Uterus (tissue), 4 donors: ENCODE data around the gene TTI1. TPM values are rescaled to one million over a fixed set of nuclear protein-coding genes. Genes with fewer than 3 reads are reported as not detected.

Source experiments
- DNase-seq, 2 donors: peaks; one replicate each; pipeline ENCODE4 v3.0.0-alpha.2; 2019 to 2020
- H3K27ac ChIP-seq, 2 donors: fragments of 200-600 bp; sonication (generic); 1 replicate in 1 of 2; 2 replicates in 1 of 2; pipeline ENCODE4 v1.5.1; 2016 to 2018
- H3K27me3 ChIP-seq, 2 donors: fragments of 200-600 bp; sonication (generic); one replicate each; pipeline ENCODE4 v1.5.1; 2018 to 2019; ENCODE audit warnings: control low read depth in 1 of 2
- H3K36me3 ChIP-seq, 2 donors: fragments of 200-600 bp; sonication (generic); one replicate each; pipeline ENCODE4 v1.5.1; 2019; ENCODE audit warnings: control low read depth in 1 of 2
- H3K4me1 ChIP-seq, 2 donors: fragments of 200-600 bp; sonication (generic); one replicate each; pipeline ENCODE4 v1.5.1; 2018 to 2019; ENCODE audit warnings: control low read depth in 1 of 2
- H3K4me3 ChIP-seq, 2 donors: fragments of 200-600 bp; sonication (generic); 1 replicate in 1 of 2; 2 replicates in 1 of 2; pipeline ENCODE4 v1.5.1; 2018 to 2019; ENCODE audit warnings: mild to moderate bottlenecking in 1 of 2
- H3K9me3 ChIP-seq, 2 donors: fragments of 200-600 bp; sonication (generic); one replicate each; pipeline ENCODE4 v1.5.1; 2019; ENCODE audit warnings: control low read depth in 1 of 2
- POLR2A ChIP-seq, 2 donors: fragments of 450-650 bp; IDR thresholded peaks; one replicate each; pipeline ENCODE4 v1.6.1; 2016; ENCODE audit warnings: antibody characterized with exemption in 2 of 2, mild to moderate bottlenecking in 1 of 2, moderate library complexity in 1 of 2
- intact Hi-C: fragments of 100-400 bp; cut with DNase I; formaldehyde crosslinking; loops from one replicate; pipeline ENCODE4 v1.15.1; 2023; ENCODE audit warnings: low total_unique reads
- total RNA-seq, 4 donors: library from RNA; depleted of rRNA in 3 of 4; stranded (reverse); fragments of >200 nt in 3 of 4; gene quantifications; one replicate each; pipeline versions ENCODE4 v1.1.0 to v1.2.4, GENCODE V29; 2014 to 2023
- TF ChIP-seq, protein P1 (sequence below), 4 experiments: fragments of 200-600 bp in 2 of 4; fragments of 450-650 bp in 2 of 4; sonication (generic) in 2 of 4; IDR thresholded peaks; one replicate each; pipeline ENCODE4 v1.5.1; 2016 to 2019; ENCODE audit warnings: antibody characterized with exemption in 4 of 4, mild to moderate bottlenecking in 2 of 4, moderate library complexity in 1 of 4
- donor health status: DM: yes; HTN: yes; CAD: no.

The TTI1 gene
- total RNA-seq, 4 donors from 2014 or later = 5.3 to 33.2 (median 24.4) TPM

GRCh38 chr20:38029453-38029852, 3.8 kb downstream of the TTI1 start:
- no peak overlapping the region for H3K27ac ChIP-seq
- no peak for TF ChIP-seq POLR2A (IDR thresholded peaks at IDR 0.05)
- TF ChIP-seq, protein P1, sequence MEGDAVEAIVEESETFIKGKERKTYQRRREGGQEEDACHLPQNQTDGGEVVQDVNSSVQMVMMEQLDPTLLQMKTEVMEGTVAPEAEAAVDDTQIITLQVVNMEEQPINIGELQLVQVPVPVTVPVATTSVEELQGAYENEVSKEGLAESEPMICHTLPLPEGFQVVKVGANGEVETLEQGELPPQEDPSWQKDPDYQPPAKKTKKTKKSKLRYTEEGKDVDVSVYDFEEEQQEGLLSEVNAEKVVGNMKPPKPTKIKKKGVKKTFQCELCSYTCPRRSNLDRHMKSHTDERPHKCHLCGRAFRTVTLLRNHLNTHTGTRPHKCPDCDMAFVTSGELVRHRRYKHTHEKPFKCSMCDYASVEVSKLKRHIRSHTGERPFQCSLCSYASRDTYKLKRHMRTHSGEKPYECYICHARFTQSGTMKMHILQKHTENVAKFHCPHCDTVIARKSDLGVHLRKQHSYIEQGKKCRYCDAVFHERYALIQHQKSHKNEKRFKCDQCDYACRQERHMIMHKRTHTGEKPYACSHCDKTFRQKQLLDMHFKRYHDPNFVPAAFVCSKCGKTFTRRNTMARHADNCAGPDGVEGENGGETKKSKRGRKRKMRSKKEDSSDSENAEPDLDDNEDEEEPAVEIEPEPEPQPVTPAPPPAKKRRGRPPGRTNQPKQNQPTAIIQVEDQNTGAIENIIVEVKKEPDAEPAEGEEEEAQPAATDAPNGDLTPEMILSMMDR (IDR thresholded peaks at IDR 0.05) = no peak
- intact Hi-C loops = no loop called here
- no peaks in the 10 kb centered on the region for H3K36me3 ChIP-seq
- H3K9me3 ChIP-seq = no peaks in the 10 kb centered on the region
- no peaks in the 10 kb centered on the region for H3K27me3 ChIP-seq
- no peak for DNase-seq
- H3K4me1 ChIP-seq = no peaks in the 10 kb centered on the region
- no peak overlapping the region for H3K4me3 ChIP-seq

- no peak overlapping the region for H3K27ac ChIP-seq
- H3K27me3 ChIP-seq = no peaks in the 10 kb centered on the region
- no peak for DNase-seq
- TF ChIP-seq, protein P1 (IDR thresholded peaks at IDR 0.05) = no peak
- TF ChIP-seq POLR2A (IDR thresholded peaks at IDR 0.05) = no peak
- H3K36me3 ChIP-seq = no peaks in the 10 kb centered on the region
- H3K9me3 ChIP-seq = no peaks in the 10 kb centered on the region
- intact Hi-C loops = no loop called here
- H3K4me1 ChIP-seq = no peaks in the 10 kb centered on the region
- no peak overlapping the region for H3K4me3 ChIP-seq
These were observed 8.8 kb downstream of the TTI1 start for GRCh38 chr20:38024496-38024895.

DNA sequence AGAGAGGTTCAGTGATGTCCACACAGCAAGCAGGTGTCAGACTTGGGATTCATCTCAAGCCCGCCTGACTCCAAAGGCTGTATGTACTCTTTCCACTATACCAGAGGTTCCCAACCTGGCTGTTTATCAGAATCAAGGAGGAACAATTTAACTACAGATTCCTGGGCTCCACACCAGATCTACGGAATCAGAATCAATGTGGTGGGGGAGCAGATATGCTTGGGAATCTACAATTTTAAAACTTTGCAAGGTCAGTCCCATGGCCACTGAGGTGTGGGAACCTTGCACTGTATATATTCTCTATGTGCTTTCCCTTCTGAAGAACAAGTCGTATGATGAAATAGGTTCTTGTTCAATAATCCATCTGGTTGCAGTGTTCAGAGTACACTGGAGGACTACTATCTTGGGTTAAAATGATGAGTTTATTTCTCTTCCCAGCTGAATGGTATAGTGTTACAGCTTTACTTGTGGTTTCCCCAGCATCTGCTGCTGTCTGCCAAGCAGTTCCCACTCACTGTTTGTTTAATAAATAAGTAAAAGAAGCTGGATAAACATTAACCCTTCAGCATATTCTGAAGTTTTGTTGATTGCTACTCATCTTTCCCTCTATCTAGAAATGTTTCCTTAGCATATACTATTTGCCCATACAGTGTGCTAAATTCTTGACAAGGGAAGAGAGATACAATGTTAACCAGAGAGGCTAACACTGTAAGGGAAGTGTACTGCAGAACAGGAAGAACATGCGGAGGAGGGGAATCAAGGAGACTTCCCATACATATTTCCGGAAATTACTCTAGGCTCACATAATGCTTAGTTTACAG, 9.9 kb downstream of the TTI1 start:
- Histone ChIP-seq H3K4me1 (no peaks in the 10 kb centered on the region), H3K36me3 (no peaks in the 10 kb centered on the region), H3K4me3 (no peak overlapping the region), H3K9me3 (peaks cover 0 to 10% of the 10 kb centered on the region in 2 donors), H3K27ac (no peak overlapping the region), H3K27me3 (no peaks in the 10 kb centered on the region)
- intact Hi-C loops = no loop called here
- TF ChIP-seq, protein P1 (IDR thresholded peaks at IDR 0.05) = no peak
- TF ChIP-seq POLR2A (IDR thresholded peaks at IDR 0.05) = no peak
- DNase-seq = no peak

- no peak for TF ChIP-seq POLR2A (IDR thresholded peaks at IDR 0.05)
- TF ChIP-seq, protein P1 (IDR thresholded peaks at IDR 0.05) = no peak
- H3K36me3 ChIP-seq = no peaks in the 10 kb centered on the region
- H3K9me3 ChIP-seq = peaks cover 0 to 17% of the 10 kb centered on the region in 2 donors
- intact Hi-C loops = no loop called here
- DNase-seq = no peak
- H3K27me3 ChIP-seq = no peaks in the 10 kb centered on the region
- H3K4me1 ChIP-seq = no peaks in the 10 kb centered on the region
- no peak overlapping the region for H3K4me3 ChIP-seq
- no peak overlapping the region for H3K27ac ChIP-seq
These were observed 12.0 kb downstream of the TTI1 start for GRCh38 chr20:38021087-38021772.

DNA sequence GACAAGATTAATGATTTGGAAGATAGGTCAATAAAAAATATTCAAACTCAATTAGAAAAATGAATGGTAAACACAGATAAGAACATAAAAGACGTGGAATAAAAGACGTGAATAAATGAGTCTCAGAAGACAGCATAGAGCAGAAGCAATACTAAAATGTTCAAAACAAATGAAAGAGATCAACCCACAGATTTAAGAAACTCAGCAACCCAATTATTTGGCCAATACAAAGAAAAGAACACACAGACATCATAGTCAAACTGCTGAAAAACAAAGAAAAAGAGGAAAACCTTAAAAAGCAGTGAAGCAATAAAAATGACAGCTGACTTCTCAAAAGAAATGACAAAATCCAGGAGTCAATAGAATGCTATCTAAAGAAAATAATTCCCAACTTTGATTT, 14.9 kb downstream of the TTI1 start:
- no peaks in the 10 kb centered on the region for H3K36me3 ChIP-seq
- no peak for TF ChIP-seq POLR2A (IDR thresholded peaks at IDR 0.05)
- TF ChIP-seq, protein P1 (IDR thresholded peaks at IDR 0.05) = no peak
- H3K27me3 ChIP-seq = no peaks in the 10 kb centered on the region
- no peak for DNase-seq
- intact Hi-C loops = no loop called here
- H3K27ac ChIP-seq = no peak overlapping the region
- H3K4me3 ChIP-seq = no peak overlapping the region
- peaks cover 0 to 17% of the 10 kb centered on the region in 2 donors for H3K9me3 ChIP-seq
- H3K4me1 ChIP-seq = no peaks in the 10 kb centered on the region
